IMR-90 (cell line): ENCODE results near the gene SLC38A9. TPM values are rescaled to one million over a fixed set of nuclear protein-coding genes. Genes with fewer than 3 reads are reported as not detected.

ENCODE experiments used
- ATAC-seq: fragments of 200-7000 bp; cut with Tn5 transposase; 2 replicates; pipeline ENCODE4 v1.9.1; 2020; ENCODE audit warnings: low read depth, mild to moderate bottlenecking, moderate library complexity
- BruUV-seq: library from RNA; stranded (reverse); fragments of 400-500 nt; replicated peaks from 2 replicates; lab custom pipeline; 2021; lab: Mats Ljungman, UMichigan
- CTCF ChIA-PET: fragments of 300-600 bp; formaldehyde crosslinking; extraction: SDS; loops from one replicate; lab custom pipeline; 2021; ENCODE audit warnings: antibody characterized with exemption; lab: Yijun Ruan, JAX
- POLR2A ChIA-PET: fragments of 300-600 bp; sonication (Branson Sonifier 250); formaldehyde crosslinking; loops from one replicate; lab custom pipeline; 2022; ENCODE audit warnings: antibody characterized with exemption; ENCODE audit not compliant: unreplicated experiment; lab: Charles Lee
- DNase-seq: peaks from one replicate; pipeline ENCODE4 v3.0.0; 2013
- H2AFZ ChIP-seq: replicated peaks from 2 replicates; pipeline ENCODE3; 2013; ENCODE audit warnings: low read length, mild to moderate bottlenecking; ENCODE audit not compliant: poor library complexity
- H2AK5ac ChIP-seq: 2 replicates; pipeline ENCODE4 v1.6.1; 2013; ENCODE audit warnings: low read depth, low read length, inconsistent platforms
- H2AK9ac ChIP-seq: replicated peaks from 2 replicates; pipeline ENCODE3; 2013; ENCODE audit warnings: mild to moderate bottlenecking, low read depth, low read length, moderate library complexity; ENCODE audit not compliant: poor library complexity
- H2BK120ac ChIP-seq: 2 replicates; pipeline ENCODE4 v1.6.1; 2013; ENCODE audit warnings: low read depth, low read length, inconsistent platforms
- H2BK15ac ChIP-seq: 3 replicates; pipeline ENCODE4 v1.6.1; 2013; ENCODE audit warnings: low read depth, low read length, inconsistent platforms
- H2BK20ac ChIP-seq: 2 replicates; pipeline ENCODE4 v1.6.1; 2013; ENCODE audit warnings: low read depth, mild to moderate bottlenecking, inconsistent platforms, low read length, moderate library complexity
- H2BK5ac ChIP-seq: 2 replicates; pipeline ENCODE4 v1.6.1; 2013; ENCODE audit warnings: mild to moderate bottlenecking, low read depth, low read length, inconsistent platforms; ENCODE audit not compliant: poor library complexity, severe bottlenecking
- H3K14ac ChIP-seq: replicated peaks from 2 replicates; pipeline ENCODE4 v1.6.1; 2013; ENCODE audit warnings: low read depth, low read length, inconsistent platforms
- H3K18ac ChIP-seq: 2 replicates; pipeline ENCODE4 v1.6.1; 2013; ENCODE audit warnings: low read depth, low read length, control low read depth
- H3K23ac ChIP-seq: 2 replicates; pipeline ENCODE4 v1.6.1; 2013; ENCODE audit warnings: low read depth, low read length, inconsistent platforms
- H3K27ac ChIP-seq: 2 replicates; pipeline ENCODE4 v1.5.1; 2013; ENCODE audit warnings: mild to moderate bottlenecking, control low read depth, low read length; ENCODE audit not compliant: insufficient read depth
- H3K27me3 ChIP-seq: 2 replicates; pipeline ENCODE4 v1.6.1; 2013; ENCODE audit warnings: low read length; ENCODE audit not compliant: control insufficient read depth, insufficient read depth
- H3K36me3 ChIP-seq: 2 replicates; pipeline ENCODE4 v1.6.1; 2013; ENCODE audit warnings: low read length, mixed read lengths; ENCODE audit not compliant: control insufficient read depth, insufficient read depth
- H3K4ac ChIP-seq: 2 replicates; pipeline ENCODE4 v1.6.1; 2013; ENCODE audit warnings: low read depth, low read length, inconsistent platforms
- H3K4me1 ChIP-seq: 2 replicates; pipeline ENCODE4 v1.6.1; 2013; ENCODE audit warnings: low read length, mixed read lengths; ENCODE audit not compliant: control insufficient read depth, insufficient read depth
- H3K4me2 ChIP-seq: 2 replicates; pipeline ENCODE4 v1.6.1; 2013; ENCODE audit warnings: low read depth, mild to moderate bottlenecking, control low read depth, low read length, moderate library complexity
- H3K4me3 ChIP-seq: 2 replicates; pipeline ENCODE4 v1.5.1; 2013; ENCODE audit warnings: low read depth, mild to moderate bottlenecking, control low read depth, low read length, moderate library complexity; ENCODE audit not compliant: insufficient read depth
- H3K56ac ChIP-seq: 2 replicates; pipeline ENCODE4 v1.6.1; 2013; ENCODE audit warnings: low read length, inconsistent platforms; ENCODE audit not compliant: insufficient read depth; ENCODE audit errors: extremely low read depth
- H3K79me1 ChIP-seq, 2 experiments: 2 replicates each; pipeline ENCODE4 v1.6.1; 2013; ENCODE audit warnings: low read length in 2 of 2, inconsistent platforms in 1 of 2, low read depth in 1 of 2
- H3K9ac ChIP-seq: 2 replicates; pipeline ENCODE4 v1.6.1; 2013; ENCODE audit warnings: low read depth, low read length, control low read depth
- H3K9me1 ChIP-seq: 2 replicates; pipeline ENCODE4 v1.6.1; 2013; ENCODE audit warnings: low read length, inconsistent platforms; ENCODE audit not compliant: insufficient read depth
- H3K9me3 ChIP-seq: 2 replicates; pipeline ENCODE4 v1.6.1; 2013; ENCODE audit warnings: low read length; ENCODE audit not compliant: control insufficient read depth, insufficient read depth
- H4K20me1 ChIP-seq: 2 replicates; pipeline ENCODE4 v1.6.1; 2013; ENCODE audit warnings: low read length, inconsistent platforms; ENCODE audit not compliant: insufficient read depth
- H4K5ac ChIP-seq: 2 replicates; pipeline ENCODE4 v1.6.1; 2013; ENCODE audit warnings: mild to moderate bottlenecking, low read depth, low read length, control low read depth
- H4K8ac ChIP-seq, 2 experiments: 2 replicates each; pipeline ENCODE4 v1.6.1; 2013; ENCODE audit warnings: low read depth in 2 of 2, low read length in 2 of 2, control low read depth in 1 of 2, inconsistent platforms in 1 of 2
- H4K91ac ChIP-seq: 2 replicates; pipeline ENCODE4 v1.6.1; 2013; ENCODE audit warnings: low read depth, low read length, inconsistent platforms; ENCODE audit not compliant: insufficient read depth
- FOS ChIP-seq: fragments of 150-350 bp; IDR thresholded peaks from 2 replicates; pipeline ENCODE4 v1.6.1; 2016; ENCODE audit warnings: low read depth, low read length
- MXI1 ChIP-seq: IDR thresholded peaks from 2 replicates; pipeline ENCODE4 v1.6.1; 2012; ENCODE audit warnings: low read depth, mild to moderate bottlenecking, low read length, moderate library complexity, borderline replicate concordance
- WGBS, 2 experiments: methylation state at CpG; one replicate each; pipeline versions ENCODE4 v1.1.5 to v1.1.7; 2013; ENCODE audit warnings: missing lambda C conversion rate in 2 of 2; ENCODE audit not compliant: insufficient read length in 1 of 2; ENCODE audit errors: extremely low coverage in 2 of 2; 5-methylcytosine and 5-hydroxymethylcytosine counted together
- dilution Hi-C: fragments of 300-500 bp; cut with HindIII; formaldehyde crosslinking; loops from one replicate; pipeline ENCODE4 v1.14.3; 2018; ENCODE audit warnings: low sequenced_read_pairs; ENCODE audit not compliant: unreplicated experiment
- in situ Hi-C: fragments of 300-500 bp; cut with MboI; formaldehyde crosslinking; loops from 3 replicates; pipeline ENCODE4 v1.14.3; 2019; ENCODE audit warnings: low sequenced_read_pairs, inconsistent platforms, mixed read lengths
- intact Hi-C: fragments of 100-400 bp; cut with micrococcal nuclease; formaldehyde crosslinking; loops from 2 replicates; pipeline ENCODE4 v1.10.0; 2022
- polyA plus RNA-seq, 3 experiments: library from polyadenylated mRNA; depleted of rRNA; stranded (reverse); fragments of >200 nt; gene quantifications; 2 replicates each; pipeline ENCODE4 v1.2.3, GENCODE V29; 2012; ENCODE audit warnings: low replicate concordance in 1 of 3
- total RNA-seq: library from RNA; depleted of rRNA; stranded (reverse); fragments of >200 nt; gene quantifications from 2 replicates; pipeline ENCODE4 v1.2.3, GENCODE V29; 2012

The SLC38A9 gene
- total and polyA plus RNA-seq, 2 of the 4 experiments (the other 2 are of a cell fraction): 10.5 to 24.2 TPM

GRCh38 chr5:55679556-55679955 is 32.6 kb downstream of the SLC38A9 start:
- Histone ChIP-seq H4K20me1 (no peaks in the 10 kb centered on the region), H2BK15ac (no peak overlapping the region), H3K18ac (no peak overlapping the region), H2AK5ac (no peak overlapping the region), H3K4me1 (peaks cover 2% of the 10 kb centered on the region), H3K9me1 (peaks cover 9% of the 10 kb centered on the region; the same call in 1 of the 2 replicates), H2BK120ac (no peak overlapping the region), H3K9me3 (no peaks in the 10 kb centered on the region), H2BK5ac (peak overlapping the region; percentile 45), H2AK9ac (no peak overlapping the region), H3K4me2 (no peak overlapping the region), H4K91ac (no peak overlapping the region), H2AFZ (no peak overlapping the region), H3K4me3 (no peak overlapping the region), H4K8ac (no peak overlapping the region), H2BK20ac (no peak overlapping the region), H3K14ac (no peak overlapping the region; the same call in 1 of the 2 replicates), H3K9ac (no peak overlapping the region), H3K27me3 (no peaks in the 10 kb centered on the region), H3K27ac (no peak overlapping the region; the same call in 1 of the 2 replicates), H3K56ac (no peak overlapping the region; the same call in 1 of the 2 replicates), H3K79me1 (peaks cover 0 to 7% of the 10 kb centered on the region in 2 experiments; a peak in 2 of 4 replicates), H3K23ac (no peak overlapping the region), H3K4ac (no peak overlapping the region), H4K5ac (no peak overlapping the region), H3K36me3 (no peaks in the 10 kb centered on the region)
- ChIA-PET POLR2A (interaction anchor here (0.6 kb wide), 1 partner anchor 122 kb away, joined by 3 read pairs; no protein-coding TSS in a partner anchor), CTCF (interaction anchor here (0.6 to 0.8 kb wide), 2 partner anchors 28 to 273 kb away, joined by 3 read pairs; no protein-coding TSS in a partner anchor)
- peak; percentile 28 for DNase-seq
- in situ Hi-C loops (no loop called here), intact Hi-C loops (loop anchor here (5.0 kb wide), 2 partner anchors 77 to 147 kb away; partner anchors contain the start of gene PLPP1), dilution Hi-C loops (no loop called here)
- no CpG with 5 or more reads among the region's 1 CpG for WGBS, 2 experiments
- BruUV-seq: no TSS peak
- no peak for TF ChIP-seq MXI1
- no peak for TF ChIP-seq FOS
- ATAC-seq: peak; percentile 73
